CD4-positive, alpha-beta T cell treated with Interleukin-4 for 1 hour (primary cell): ENCODE measurements around the gene FCGR3A.
"Not testable (repeated sequence)": the region's sequence is repeated elsewhere in the genome, so short reads cannot be mapped to it uniquely, and the experiment has no call there.

Experiments
- DNase-seq, 2 donors: peaks; one replicate each; pipeline ENCODE4 v3.0.0-alpha.2; 2020 to 2022

The FCGR3A gene

DNA sequence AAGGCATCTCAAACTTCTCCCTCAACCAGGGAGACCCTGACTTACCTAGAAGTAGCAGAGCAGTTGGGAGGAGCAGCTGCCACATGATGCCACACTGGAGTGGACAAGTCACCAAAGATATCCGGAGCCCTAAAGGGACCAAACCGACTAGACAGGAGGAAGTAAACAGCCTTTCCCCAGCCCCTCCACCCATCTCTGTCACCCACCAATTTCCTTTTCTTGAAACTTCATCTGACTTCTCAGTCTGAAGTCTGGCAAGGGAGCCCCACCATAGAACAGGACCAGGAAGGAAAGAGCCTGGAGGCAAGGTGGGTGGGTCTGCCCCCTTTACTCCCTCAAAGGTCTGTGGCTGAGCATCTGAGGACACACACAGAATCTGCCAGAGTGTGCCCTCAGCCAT lies at the start of gene FCGR3A:
Gene FCGR3A, minus strand, starts transcription at position 167 of the 400 bp plus-strand sequence. Its CDS starts 82 bp downstream, at position 85.
- DNase-seq: peak; percentile 31 to 39

DNA sequence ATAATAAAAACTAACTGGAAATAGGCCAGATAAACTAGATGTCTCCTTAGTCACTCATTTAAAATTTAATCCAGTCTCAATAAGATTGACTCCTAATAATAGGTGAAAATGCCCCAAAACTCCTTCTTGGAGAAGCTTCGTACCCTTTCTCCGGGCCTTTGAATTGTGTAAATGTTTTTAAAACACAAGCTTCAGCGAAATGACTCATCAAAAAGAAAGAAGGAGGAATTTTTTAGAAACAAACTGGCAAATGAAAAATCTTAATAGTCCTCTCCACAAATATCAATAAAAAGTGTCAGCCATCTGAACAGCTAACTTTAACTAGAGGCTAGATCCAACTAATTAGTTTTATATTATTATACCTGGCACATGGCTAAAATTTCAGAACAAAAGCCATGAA lies 47.5 kb upstream of the FCGR3A start:
- not testable (repeated sequence) for DNase-seq

- not testable (repeated sequence) for DNase-seq
These were observed 46.0 kb upstream of the FCGR3A start for GRCh38 chr1:161595583-161595982.

DNA sequence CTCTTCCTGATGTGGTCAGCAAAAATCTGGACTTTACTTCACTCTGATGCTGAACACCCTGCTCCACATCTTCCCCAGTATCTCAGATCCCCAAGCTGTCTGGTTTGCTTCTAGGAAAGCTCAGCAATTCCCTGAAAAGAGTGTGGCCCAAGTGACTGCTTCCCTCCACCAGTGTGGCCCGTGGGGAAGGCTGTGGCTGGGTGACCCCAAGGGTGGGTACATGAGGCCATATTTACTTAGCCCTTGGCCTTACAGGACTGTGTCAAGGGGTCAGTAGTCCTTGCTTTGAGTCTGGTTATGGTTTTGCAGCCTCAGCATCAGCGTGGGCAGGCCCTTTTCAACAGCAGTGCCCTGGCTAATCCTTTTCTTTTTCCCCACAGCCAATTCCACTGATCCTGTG lies 45.6 kb upstream of the FCGR3A start:
- not testable (repeated sequence) for DNase-seq

DNA sequence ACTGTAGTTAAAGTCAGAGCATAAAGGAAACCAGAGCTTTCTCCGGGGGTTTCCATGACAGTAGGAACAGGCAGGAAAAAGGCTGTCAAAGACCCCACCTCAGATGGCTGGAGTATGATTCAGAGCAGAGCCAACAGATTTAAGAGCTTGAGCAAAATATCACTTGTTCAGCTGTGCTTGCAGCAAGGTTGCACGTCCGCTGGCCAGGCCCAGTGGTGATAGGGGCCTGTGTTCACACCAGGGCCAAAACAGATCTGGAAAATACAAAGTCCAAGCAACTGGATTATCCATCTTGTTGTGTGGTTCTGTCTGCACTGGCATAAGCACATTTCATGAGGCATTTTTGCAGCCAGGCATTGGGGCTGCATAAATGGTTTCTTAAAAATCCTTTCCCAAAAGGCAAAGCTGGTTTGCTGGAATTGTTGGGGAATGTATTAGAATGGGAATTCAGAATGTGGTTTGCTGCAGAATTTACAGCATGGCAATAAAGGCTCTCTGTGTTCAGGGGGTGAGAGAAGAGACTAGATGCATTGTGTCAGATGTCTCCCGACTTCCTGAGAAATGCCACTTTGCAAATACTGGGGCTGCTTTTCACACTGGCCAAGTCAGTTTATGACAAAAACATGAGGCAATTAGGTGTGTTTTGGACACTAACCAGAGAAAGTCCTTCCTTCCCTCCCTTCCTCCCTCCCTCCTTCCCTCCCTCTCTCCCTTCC lies 44.8 kb upstream of the FCGR3A start:
- not testable (repeated sequence) for DNase-seq

GRCh38 chr1:161593092-161593755 lies 43.6 kb upstream of the FCGR3A start:
- not testable (repeated sequence) for DNase-seq

DNA sequence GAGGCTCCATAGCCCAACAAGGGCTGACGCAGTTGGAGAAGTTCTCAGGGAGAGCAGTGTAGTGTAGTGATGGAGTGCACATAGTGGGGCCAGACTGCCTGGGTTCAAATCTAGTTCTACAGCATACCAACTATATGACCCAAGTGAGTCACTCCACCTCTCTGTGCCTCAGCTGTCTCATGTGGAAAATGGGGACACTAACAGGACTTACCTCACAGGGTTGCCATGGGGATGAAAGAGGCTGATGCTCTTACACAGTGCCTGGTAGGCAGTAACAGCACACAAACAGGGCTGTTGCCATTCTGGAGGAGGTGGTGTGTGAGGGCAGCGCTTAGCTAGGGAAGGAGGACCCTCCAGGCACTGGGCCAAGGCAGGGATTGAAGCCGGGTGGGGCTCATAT lies 43.0 kb upstream of the FCGR3A start:
- not testable (repeated sequence) for DNase-seq

DNA sequence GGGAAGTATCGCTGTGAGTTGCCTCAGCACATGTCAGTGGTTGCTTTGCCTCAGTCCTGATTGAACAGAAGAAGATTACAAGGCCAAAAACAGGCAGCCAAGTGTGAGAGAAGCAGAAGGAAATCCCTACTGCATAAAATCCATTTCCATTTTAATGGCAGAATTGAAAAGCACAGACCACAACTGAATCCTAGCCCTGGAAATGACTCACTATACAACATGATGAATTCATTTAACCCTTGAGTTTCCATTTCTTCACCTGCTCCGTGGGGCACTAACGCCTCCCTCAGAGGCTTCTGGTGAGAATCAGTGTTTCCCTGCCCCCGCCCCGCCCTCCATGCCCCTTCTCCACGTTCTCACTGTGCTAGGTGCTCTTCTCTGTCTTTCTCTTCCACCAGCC lies 40.3 kb upstream of the FCGR3A start:
- not testable (repeated sequence) for DNase-seq

DNA sequence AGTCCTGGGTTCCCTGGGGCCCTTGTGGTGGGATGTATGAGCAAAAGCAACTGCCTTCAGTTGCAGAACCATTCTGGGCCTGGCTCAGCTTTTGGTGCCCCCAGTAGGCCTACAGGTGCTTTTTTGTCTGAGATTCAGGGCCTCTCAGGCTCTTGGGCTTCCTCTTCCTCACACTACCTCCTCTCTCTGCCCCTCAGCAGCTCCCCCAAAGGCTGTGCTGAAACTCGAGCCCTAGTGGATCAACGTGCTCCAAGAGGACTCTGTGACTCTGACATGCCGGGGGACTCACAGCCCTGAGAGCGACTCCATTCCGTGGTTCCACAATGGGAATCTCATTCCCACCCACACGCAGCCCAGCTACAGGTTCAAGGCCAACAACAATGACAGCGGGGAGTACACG lies 39.7 kb upstream of the FCGR3A start:
- DNase-seq: not testable (repeated sequence)

- not testable (repeated sequence) for DNase-seq
These were observed 39.0 kb upstream of the FCGR3A start for GRCh38 chr1:161588596-161588995.

GRCh38 chr1:161582882-161583281 lies 33.3 kb upstream of the FCGR3A start:
- not testable (repeated sequence) for DNase-seq

- not testable (repeated sequence) for DNase-seq
These were observed 31.4 kb upstream of the FCGR3A start for GRCh38 chr1:161580879-161581537.

- not testable (repeated sequence) for DNase-seq
These were observed 30.4 kb upstream of the FCGR3A start for GRCh38 chr1:161579856-161580507.

- not testable (repeated sequence) for DNase-seq
These were observed 27.1 kb upstream of the FCGR3A start for GRCh38 chr1:161576676-161577075.

DNA sequence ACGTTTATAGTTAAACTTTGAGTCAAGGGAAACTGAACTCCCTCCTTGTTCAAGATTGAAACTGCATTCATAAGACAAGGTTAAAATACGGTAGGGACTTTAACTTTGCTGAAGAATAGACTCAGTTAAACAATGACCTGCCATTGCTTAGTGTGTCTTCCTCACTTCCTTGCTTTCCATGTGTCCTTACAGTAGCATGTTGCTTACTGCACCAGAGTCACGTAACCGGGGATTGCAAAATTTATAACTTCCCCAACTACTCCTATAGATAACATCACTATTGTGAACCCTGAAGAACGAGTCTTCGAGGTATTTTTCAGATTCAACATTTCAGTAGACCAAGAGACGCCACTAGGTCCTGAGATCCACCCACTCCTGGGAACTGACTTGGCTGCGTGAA lies 22.1 kb upstream of the FCGR3A start:
- DNase-seq: not testable (repeated sequence)

DNA sequence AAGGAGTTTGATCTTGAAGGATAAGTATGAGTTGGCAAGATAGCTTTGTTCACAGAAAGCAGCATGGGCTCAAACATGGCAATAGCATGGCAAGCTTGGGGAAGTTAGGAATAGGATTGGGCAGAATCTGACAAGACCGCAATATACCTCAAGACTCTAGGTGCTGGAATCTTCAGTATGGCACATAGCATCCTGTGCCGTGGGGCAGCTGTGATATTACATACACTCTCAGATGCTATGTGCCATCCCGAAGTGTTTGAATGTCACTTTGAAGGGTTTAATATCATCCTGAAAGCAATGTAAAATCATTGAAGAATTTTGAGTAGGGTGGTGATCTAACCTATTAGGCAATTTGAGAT lies 17.0 kb upstream of the FCGR3A start:
- not testable (repeated sequence) for DNase-seq

DNA sequence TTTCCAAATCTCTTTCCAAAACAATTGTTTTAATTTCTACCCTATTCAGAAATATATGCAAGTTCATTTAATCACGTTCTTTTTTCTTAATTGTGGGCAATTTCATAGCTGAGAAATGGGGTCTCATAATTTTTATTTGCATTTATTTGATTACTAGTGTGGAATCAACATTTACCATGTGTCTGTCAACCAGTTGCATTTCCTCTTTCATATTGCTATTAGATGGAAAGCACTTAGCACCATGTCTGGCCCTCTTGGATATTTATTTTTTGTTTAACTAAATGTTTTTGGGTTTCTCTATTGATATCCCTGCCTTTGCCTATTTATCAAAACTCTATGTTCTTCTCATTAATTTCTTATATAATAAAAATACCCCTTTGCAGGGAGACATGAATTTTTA lies 13.9 kb upstream of the FCGR3A start:
- not testable (repeated sequence) for DNase-seq

- not testable (repeated sequence) for DNase-seq
These were observed 12.8 kb upstream of the FCGR3A start for GRCh38 chr1:161562441-161562840.

- DNase-seq: peak; percentile 37 to 54
These were observed 11.5 kb upstream of the FCGR3A start for GRCh38 chr1:161560960-161561715.

- DNase-seq: not testable (repeated sequence)
These were observed 8.2 kb upstream of the FCGR3A start for GRCh38 chr1:161557506-161558450.

GRCh38 chr1:161556990-161557389 lies 7.4 kb upstream of the FCGR3A start:
- DNase-seq: not testable (repeated sequence)
